ENCODE data around the gene ADAP1.

- no peak for TF ChIP-seq CTCF (tag by site-specific recombination; IDR thresholded peaks at IDR 0.05)
- TF ChIP-seq REST (tag by site-specific recombination; IDR thresholded peaks at IDR 0.05), result no peak
Observed at GRCh38 chr7:930975-931758, 23.3 kb downstream of the ADAP1 start.
